K562 (cell line): ENCODE results near the gene TAGLN3.

ENCODE experiments used
- CBX8 ChIP-seq: fragments of 200-600 bp; sonication (generic); IDR thresholded peaks from 2 replicates; pipeline ENCODE4 v1.6.1; 2012; ENCODE audit warnings: borderline replicate concordance, mixed run types, low read depth, mild to moderate bottlenecking, moderate library complexity, mixed read lengths, low read length, control low read depth, inconsistent platforms; ENCODE audit not compliant: poor library complexity, severe bottlenecking; ENCODE audit errors: extremely low read depth
- CREB1 ChIP-seq, 2 experiments: sonication (generic) in 1 of 2; formaldehyde crosslinking in 1 of 2; IDR thresholded peaks; 2 replicates each; pipeline versions ENCODE4 v1.6.1 to v1.8.0; 2012 to 2022; ENCODE audit warnings: inconsistent platforms in 1 of 2, mild to moderate bottlenecking in 1 of 2, missing genetic modification reagents in 1 of 2, moderate library complexity in 1 of 2
- ELF4 ChIP-seq: fragments of 450-650 bp; formaldehyde crosslinking; IDR thresholded peaks from 2 replicates; pipeline ENCODE4 v1.4.0; 2022; ENCODE audit warnings: missing genetic modification characterization
- FOXP1 ChIP-seq: sonication (generic); formaldehyde crosslinking; IDR thresholded peaks from 2 replicates; pipeline ENCODE4 v1.8.0; 2022; ENCODE audit warnings: mild to moderate bottlenecking, missing genetic modification reagents
- RUNX1 ChIP-seq: sonication (generic); IDR thresholded peaks from 2 replicates; pipeline ENCODE4 v1.6.1; 2016; ENCODE audit warnings: antibody characterized with exemption, low read depth
- TF ChIP-seq, protein P1 (sequence below), 3 experiments: IDR thresholded peaks in 2 of 3; conservative IDR thresholded peaks in 1 of 3; 2 replicates each; pipeline ENCODE4 v1.5.1; 2011 to 2012; ENCODE audit warnings: low read length in 3 of 3, mild to moderate bottlenecking in 3 of 3, control low read depth in 2 of 3, improper control_type of control experiment in 1 of 3, inconsistent platforms in 1 of 3, low read depth in 1 of 3, mixed read lengths in 1 of 3, moderate library complexity in 1 of 3; ENCODE audit not compliant: insufficient read depth in 2 of 3
- TF ChIP-seq, protein P2 (sequence below): fragments of 450-650 bp; IDR thresholded peaks from 2 replicates; pipeline ENCODE4 v1.6.1; 2016; ENCODE audit warnings: low read depth

DNA sequence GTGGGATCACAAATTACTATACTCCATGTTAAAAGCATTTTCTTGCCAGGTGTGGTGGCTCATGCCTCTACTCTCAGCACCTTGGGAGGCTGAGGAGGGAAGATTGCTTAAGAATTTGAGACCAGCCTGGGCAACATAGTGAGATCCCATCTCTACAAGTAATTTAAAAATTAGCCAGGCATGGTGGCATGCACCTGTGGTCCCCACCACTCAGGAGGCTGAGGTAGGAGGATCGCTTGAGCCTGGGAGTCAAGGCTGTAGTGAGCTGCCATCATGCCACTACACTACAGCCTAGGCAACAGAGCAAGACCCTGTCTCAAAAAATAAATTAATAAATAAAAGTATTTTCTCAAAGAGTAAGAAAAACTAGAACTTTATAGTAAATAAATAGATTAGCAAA is 42.8 kb upstream of the TAGLN3 start:
- TF ChIP-seq FOXP1 (CRISPR knock-in tag): no peak
- TF ChIP-seq, protein P1, sequence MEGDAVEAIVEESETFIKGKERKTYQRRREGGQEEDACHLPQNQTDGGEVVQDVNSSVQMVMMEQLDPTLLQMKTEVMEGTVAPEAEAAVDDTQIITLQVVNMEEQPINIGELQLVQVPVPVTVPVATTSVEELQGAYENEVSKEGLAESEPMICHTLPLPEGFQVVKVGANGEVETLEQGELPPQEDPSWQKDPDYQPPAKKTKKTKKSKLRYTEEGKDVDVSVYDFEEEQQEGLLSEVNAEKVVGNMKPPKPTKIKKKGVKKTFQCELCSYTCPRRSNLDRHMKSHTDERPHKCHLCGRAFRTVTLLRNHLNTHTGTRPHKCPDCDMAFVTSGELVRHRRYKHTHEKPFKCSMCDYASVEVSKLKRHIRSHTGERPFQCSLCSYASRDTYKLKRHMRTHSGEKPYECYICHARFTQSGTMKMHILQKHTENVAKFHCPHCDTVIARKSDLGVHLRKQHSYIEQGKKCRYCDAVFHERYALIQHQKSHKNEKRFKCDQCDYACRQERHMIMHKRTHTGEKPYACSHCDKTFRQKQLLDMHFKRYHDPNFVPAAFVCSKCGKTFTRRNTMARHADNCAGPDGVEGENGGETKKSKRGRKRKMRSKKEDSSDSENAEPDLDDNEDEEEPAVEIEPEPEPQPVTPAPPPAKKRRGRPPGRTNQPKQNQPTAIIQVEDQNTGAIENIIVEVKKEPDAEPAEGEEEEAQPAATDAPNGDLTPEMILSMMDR (IDR thresholded peaks at IDR 0.05 in 2 of 3, conservative IDR thresholded peaks at IDR 0.05 in 1 of 3; ENCODE audit: insufficient read depth in 2 of 3, low read depth in 1 of 3, low read length in 3 of 3): no peak
- TF ChIP-seq ELF4 (CRISPR knock-in tag): no peak
- TF ChIP-seq CBX8: no peak
- no peak for TF ChIP-seq RUNX1
- no peak for TF ChIP-seq CREB1 (IDR thresholded peaks at IDR 0.05)
- no peak for TF ChIP-seq CREB1 (CRISPR knock-in tag; IDR thresholded peaks at IDR 0.05)
- TF ChIP-seq, protein P2, sequence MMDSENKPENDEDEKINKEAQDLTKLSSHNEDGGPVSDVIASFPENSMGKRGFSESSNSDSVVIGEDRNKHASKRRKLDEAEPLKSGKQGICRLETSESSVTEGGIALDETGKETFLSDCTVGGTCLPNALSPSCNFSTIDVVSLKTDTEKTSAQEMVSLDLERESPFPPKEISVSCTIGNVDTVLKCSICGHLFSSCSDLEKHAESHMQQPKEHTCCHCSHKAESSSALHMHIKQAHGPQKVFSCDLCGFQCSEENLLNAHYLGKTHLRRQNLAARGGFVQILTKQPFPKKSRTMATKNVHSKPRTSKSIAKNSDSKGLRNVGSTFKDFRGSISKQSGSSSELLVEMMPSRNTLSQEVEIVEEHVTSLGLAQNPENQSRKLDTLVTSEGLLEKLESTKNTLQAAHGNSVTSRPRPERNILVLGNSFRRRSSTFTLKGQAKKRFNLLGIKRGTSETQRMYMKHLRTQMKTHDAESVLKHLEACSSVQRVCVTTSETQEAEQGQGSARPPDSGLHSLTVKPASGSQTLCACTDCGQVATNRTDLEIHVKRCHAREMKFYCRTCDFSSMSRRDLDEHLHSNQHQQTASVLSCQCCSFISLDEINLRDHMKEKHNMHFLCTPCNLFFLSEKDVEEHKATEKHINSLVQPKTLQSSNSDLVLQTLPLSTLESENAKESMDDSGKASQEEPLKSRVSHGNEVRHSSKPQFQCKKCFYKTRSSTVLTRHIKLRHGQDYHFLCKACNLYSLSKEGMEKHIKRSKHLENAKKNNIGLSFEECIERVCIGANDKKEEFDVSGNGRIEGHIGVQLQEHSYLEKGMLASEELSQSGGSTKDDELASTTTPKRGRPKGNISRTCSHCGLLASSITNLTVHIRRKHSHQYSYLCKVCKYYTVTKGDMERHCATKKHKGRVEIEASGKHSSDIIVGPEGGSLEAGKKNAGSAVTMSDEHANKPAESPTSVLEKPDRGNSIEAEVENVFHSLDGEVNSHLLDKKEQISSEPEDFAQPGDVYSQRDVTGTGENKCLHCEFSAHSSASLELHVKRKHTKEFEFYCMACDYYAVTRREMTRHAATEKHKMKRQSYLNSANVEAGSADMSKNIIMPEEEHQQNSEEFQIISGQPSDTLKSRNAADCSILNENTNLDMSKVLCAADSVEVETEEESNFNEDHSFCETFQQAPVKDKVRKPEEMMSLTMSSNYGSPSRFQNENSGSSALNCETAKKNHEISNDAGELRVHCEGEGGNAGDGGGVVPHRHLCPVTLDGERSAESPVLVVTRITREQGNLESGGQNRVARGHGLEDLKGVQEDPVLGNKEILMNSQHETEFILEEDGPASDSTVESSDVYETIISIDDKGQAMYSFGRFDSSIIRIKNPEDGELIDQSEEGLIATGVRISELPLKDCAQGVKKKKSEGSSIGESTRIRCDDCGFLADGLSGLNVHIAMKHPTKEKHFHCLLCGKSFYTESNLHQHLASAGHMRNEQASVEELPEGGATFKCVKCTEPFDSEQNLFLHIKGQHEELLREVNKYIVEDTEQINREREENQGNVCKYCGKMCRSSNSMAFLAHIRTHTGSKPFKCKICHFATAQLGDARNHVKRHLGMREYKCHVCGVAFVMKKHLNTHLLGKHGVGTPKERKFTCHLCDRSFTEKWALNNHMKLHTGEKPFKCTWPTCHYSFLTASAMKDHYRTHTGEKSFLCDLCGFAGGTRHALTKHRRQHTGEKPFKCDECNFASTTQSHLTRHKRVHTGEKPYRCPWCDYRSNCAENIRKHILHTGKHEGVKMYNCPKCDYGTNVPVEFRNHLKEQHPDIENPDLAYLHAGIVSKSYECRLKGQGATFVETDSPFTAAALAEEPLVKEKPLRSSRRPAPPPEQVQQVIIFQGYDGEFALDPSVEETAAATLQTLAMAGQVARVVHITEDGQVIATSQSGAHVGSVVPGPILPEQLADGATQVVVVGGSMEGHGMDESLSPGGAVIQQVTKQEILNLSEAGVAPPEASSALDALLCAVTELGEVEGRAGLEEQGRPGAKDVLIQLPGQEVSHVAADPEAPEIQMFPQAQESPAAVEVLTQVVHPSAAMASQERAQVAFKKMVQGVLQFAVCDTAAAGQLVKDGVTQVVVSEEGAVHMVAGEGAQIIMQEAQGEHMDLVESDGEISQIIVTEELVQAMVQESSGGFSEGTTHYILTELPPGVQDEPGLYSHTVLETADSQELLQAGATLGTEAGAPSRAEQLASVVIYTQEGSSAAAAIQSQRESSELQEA: no peak
